ENCODE data around the gene SAPCD2.

Gene SAPCD2

GRCh38 chr9:137116027-137116507 is 45.7 kb upstream of the SAPCD2 start:
- H3K9ac ChIP-seq (ENCODE audit: low read length) = no peak overlapping the region
- H3K4me2 ChIP-seq (ENCODE audit: low read length) = no peak overlapping the region
- H4K20me1 ChIP-seq (ENCODE audit: insufficient read depth, low read length) = no peaks in the 10 kb centered on the region
- no peak overlapping the region for H3K27ac ChIP-seq (ENCODE audit: low read depth, low read length, poor library complexity, severe bottlenecking)
- H3F3A ChIP-seq (ENCODE audit: insufficient read depth, low read length) = no peaks in the 10 kb centered on the region
- H2AFZ ChIP-seq (ENCODE audit: low read length) = no peak overlapping the region
- no peak overlapping the region for H3K4me3 ChIP-seq (ENCODE audit: low read depth, low read length, poor library complexity, severe bottlenecking)
- no peaks in the 10 kb centered on the region for H3K9me2 ChIP-seq (ENCODE audit: low read depth, low read length)
- TF ChIP-seq EZH2 (IDR thresholded peaks at IDR 0.05; ENCODE audit: borderline replicate concordance, low read length) (no peak), CTCF (IDR thresholded peaks at IDR 0.05; ENCODE audit: low read length) (no peak)
- H3K9me3 ChIP-seq (ENCODE audit: low read length) = no peaks in the 10 kb centered on the region
- no peaks in the 10 kb centered on the region for H3K79me2 ChIP-seq (ENCODE audit: insufficient read depth, low read length)
- peaks cover 32% of the 10 kb centered on the region for H3K4me1 ChIP-seq (ENCODE audit: insufficient read depth, low read length, severe bottlenecking)
- H3K27me3 ChIP-seq (ENCODE audit: insufficient read depth, low read length) = no peaks in the 10 kb centered on the region
- peaks cover 21% of the 10 kb centered on the region for H3K36me3 ChIP-seq (ENCODE audit: insufficient read depth, low read length)

- H3K4me1 ChIP-seq (ENCODE audit: insufficient read depth, low read length, severe bottlenecking) = peaks cover 28% of the 10 kb centered on the region
- no peak overlapping the region for H2AFZ ChIP-seq (ENCODE audit: low read length)
- TF ChIP-seq CTCF (IDR thresholded peaks at IDR 0.05; ENCODE audit: low read length) (no peak), EZH2 (IDR thresholded peaks at IDR 0.05; ENCODE audit: borderline replicate concordance, low read length) (no peak)
- no peaks in the 10 kb centered on the region for H3K27me3 ChIP-seq (ENCODE audit: insufficient read depth, low read length)
- no peaks in the 10 kb centered on the region for H3K9me2 ChIP-seq (ENCODE audit: low read depth, low read length)
- H4K20me1 ChIP-seq (ENCODE audit: insufficient read depth, low read length) = no peaks in the 10 kb centered on the region
- H3K9ac ChIP-seq (ENCODE audit: low read length) = peak overlapping the region; percentile 81; the same call in 1 of the 2 replicates
- peak overlapping the region; percentile 86 for H3K4me3 ChIP-seq (ENCODE audit: low read depth, low read length, poor library complexity, severe bottlenecking)
- H3F3A ChIP-seq (ENCODE audit: insufficient read depth, low read length) = no peaks in the 10 kb centered on the region
- no peaks in the 10 kb centered on the region for H3K79me2 ChIP-seq (ENCODE audit: insufficient read depth, low read length)
- H3K36me3 ChIP-seq (ENCODE audit: insufficient read depth, low read length) = peaks cover 26% of the 10 kb centered on the region
- peak overlapping the region; percentile 89 for H3K4me2 ChIP-seq (ENCODE audit: low read length)
- H3K9me3 ChIP-seq (ENCODE audit: low read length) = no peaks in the 10 kb centered on the region
- H3K27ac ChIP-seq (ENCODE audit: low read depth, low read length, poor library complexity, severe bottlenecking) = no peak overlapping the region
Measured at GRCh38 chr9:137115394-137116026, 45.2 kb upstream of the SAPCD2 start.

GRCh38 chr9:137114613-137115393 is 44.4 kb upstream of the SAPCD2 start, which contains the start of gene DPP7:
DPP7 (minus strand) TSS chr9:137114733; CDS start chr9:137114713, 20 bp downstream.
- no peak for TF ChIP-seq CTCF (IDR thresholded peaks at IDR 0.05; ENCODE audit: low read length)
- no peak for TF ChIP-seq EZH2 (IDR thresholded peaks at IDR 0.05; ENCODE audit: borderline replicate concordance, low read length)
- Histone ChIP-seq H3K9ac (ENCODE audit: low read length) (peak within 1 kb of the TSS; percentile 81), H3K4me1 (ENCODE audit: insufficient read depth, low read length, severe bottlenecking) (peaks cover 28% of the 10 kb centered on the region), H3K36me3 (ENCODE audit: insufficient read depth, low read length) (peaks cover 33% of the 10 kb centered on the region), H3K4me2 (ENCODE audit: low read length) (peak within 1 kb of the TSS; percentile 89), H3K27me3 (ENCODE audit: insufficient read depth, low read length) (no peaks in the 10 kb centered on the region), H3K27ac (ENCODE audit: low read depth, low read length, poor library complexity, severe bottlenecking) (no peak within 1 kb of the TSS), H2AFZ (ENCODE audit: low read length) (no peak within 1 kb of the TSS), H4K20me1 (ENCODE audit: insufficient read depth, low read length) (no peaks in the 10 kb centered on the region), H3K9me2 (ENCODE audit: low read depth, low read length) (no peaks in the 10 kb centered on the region), H3F3A (ENCODE audit: insufficient read depth, low read length) (no peaks in the 10 kb centered on the region), H3K9me3 (ENCODE audit: low read length) (no peaks in the 10 kb centered on the region), H3K79me2 (ENCODE audit: insufficient read depth, low read length) (no peaks in the 10 kb centered on the region), H3K4me3 (ENCODE audit: low read depth, low read length, poor library complexity, severe bottlenecking) (peak within 1 kb of the TSS; percentile 86)
